ENCODE data around the gene PDE4B. TPM values are rescaled to one million over a fixed set of nuclear protein-coding genes. Genes with fewer than 3 reads are reported as not detected.

Gene PDE4B
- total RNA-seq, result 2.3 and 3.8 TPM in 2 replicates

GRCh38 chr1:65792669-65793358 lies at the start of gene PDE4B:
TSS of gene PDE4B (plus strand) at chr1:65792895.
- peak within 1 kb of the TSS; percentile 11 for H3K4me3 ChIP-seq (ENCODE audit: low read depth, low read length)
- TF ChIP-seq CTCF (conservative IDR thresholded peaks at IDR 0.05; ENCODE audit: low read depth, low read length), result no peak
- no peak for DNase-seq (ENCODE audit: low read depth)

GRCh38 chr1:65744731-65745130 lies 48.0 kb upstream of the PDE4B start:
- no peak for DNase-seq (ENCODE audit: low read depth)
- TF ChIP-seq CTCF (conservative IDR thresholded peaks at IDR 0.05; ENCODE audit: low read depth, low read length), result no peak
- H3K4me3 ChIP-seq (ENCODE audit: low read depth, low read length), result no peak overlapping the region

GRCh38 chr1:65751961-65752360 lies 40.7 kb upstream of the PDE4B start:
- no peak overlapping the region for H3K4me3 ChIP-seq (ENCODE audit: low read depth, low read length)
- no peak for TF ChIP-seq CTCF (conservative IDR thresholded peaks at IDR 0.05; ENCODE audit: low read depth, low read length)
- DNase-seq (ENCODE audit: low read depth), result no peak

- H3K4me3 ChIP-seq (ENCODE audit: low read depth, low read length), result no peak overlapping the region
- no peak for DNase-seq (ENCODE audit: low read depth)
- no peak for TF ChIP-seq CTCF (conservative IDR thresholded peaks at IDR 0.05; ENCODE audit: low read depth, low read length)
Measured at GRCh38 chr1:65756616-65757015, 36.1 kb upstream of the PDE4B start.

- DNase-seq (ENCODE audit: low read depth), result no peak
- no peak for TF ChIP-seq CTCF (conservative IDR thresholded peaks at IDR 0.05; ENCODE audit: low read depth, low read length)
- no peak overlapping the region for H3K4me3 ChIP-seq (ENCODE audit: low read depth, low read length)
Measured at GRCh38 chr1:65757531-65757930, 35.2 kb upstream of the PDE4B start.

GRCh38 chr1:65758128-65758527 lies 34.6 kb upstream of the PDE4B start:
- H3K4me3 ChIP-seq (ENCODE audit: low read depth, low read length), result no peak overlapping the region
- no peak for DNase-seq (ENCODE audit: low read depth)

More at GRCh38 chr1:65758128-65758527, 34.6 kb upstream of the PDE4B start:
- TF ChIP-seq CTCF (conservative IDR thresholded peaks at IDR 0.05; ENCODE audit: low read depth, low read length), result no peak

Measured in epithelial cell of proximal tubule (primary cell).